Measurements from ENCODE around the gene NDUFC2.

- TF ChIP-seq CTCF (conservative IDR thresholded peaks at IDR 0.05) (no peak), ZFX (IDR thresholded peaks at IDR 0.05) (no peak)
Observed at GRCh38 chr11:78031629-78032028, 48.0 kb downstream of the NDUFC2 start.
